MCF 10A (cell line): Measurements from ENCODE around the gene LMLN. TPM values are rescaled to one million over a fixed set of nuclear protein-coding genes. Genes with fewer than 3 reads are reported as not detected.
A peak's percentile ranks its signal among the peaks of the same experiment; 100 is the strongest.
"Not testable (repeated sequence)": the region's sequence is repeated elsewhere in the genome, so short reads cannot be mapped to it uniquely, and the experiment has no call there.

ENCODE experiments used
- BruUV-seq: library from RNA; stranded (reverse); fragments of 400-500 nt; replicated peaks from 2 replicates; lab custom pipeline; 2021; lab: Mats Ljungman, UMichigan
- CTCF ChIA-PET: fragments of 300-600 bp; sonication (Branson Sonifier 250); formaldehyde crosslinking; extraction: SDS; loops from one replicate; lab custom pipeline; 2021; ENCODE audit warnings: antibody characterized with exemption, inconsistent platforms; lab: Yijun Ruan, JAX
- POLR2A ChIA-PET: fragments of 300-600, 350-650 bp; sonication (Branson Sonifier 250); formaldehyde crosslinking; extraction: SDS; loops from one replicate; lab custom pipeline; 2020; ENCODE audit warnings: antibody characterized with exemption, inconsistent platforms; lab: Yijun Ruan, JAX
- DNase-seq: peaks from one replicate; pipeline ENCODE4 v3.0.0-alpha.2; 2018; ENCODE audit not compliant: unreplicated experiment
- H3K27ac Mint-ChIP-seq: one replicate; pipeline ENCODE4 v1.8.0; 2022; ENCODE audit warnings: mild to moderate bottlenecking, low read depth, mixed read lengths; ENCODE audit not compliant: unreplicated experiment
- H3K27me3 Mint-ChIP-seq: one replicate; pipeline ENCODE4 v1.8.0; 2022; ENCODE audit warnings: mixed read lengths; ENCODE audit not compliant: insufficient read depth, unreplicated experiment
- H3K36me3 Mint-ChIP-seq: one replicate; pipeline ENCODE4 v1.8.0; 2022; ENCODE audit warnings: mild to moderate bottlenecking, moderate library complexity, mixed read lengths; ENCODE audit not compliant: insufficient read depth, unreplicated experiment
- H3K4me1 Mint-ChIP-seq: one replicate; pipeline ENCODE4 v1.8.0; 2022; ENCODE audit warnings: mixed read lengths; ENCODE audit not compliant: insufficient read depth, unreplicated experiment
- H3K4me3 Mint-ChIP-seq: one replicate; pipeline ENCODE4 v1.8.0; 2022; ENCODE audit warnings: mild to moderate bottlenecking, moderate library complexity, mixed read lengths; ENCODE audit not compliant: unreplicated experiment
- H3K9me3 Mint-ChIP-seq: one replicate; pipeline ENCODE4 v1.8.0; 2022; ENCODE audit warnings: mixed read lengths; ENCODE audit not compliant: unreplicated experiment
- intact Hi-C: fragments of 100-400 bp; cut with micrococcal nuclease; formaldehyde crosslinking; loops from 2 replicates; pipeline ENCODE4 v1.14.1; 2022
- total RNA-seq: library from RNA; stranded (reverse); gene quantifications from 2 replicates; pipeline ENCODE4 v1.2.3, GENCODE V29; 2022
- TF ChIP-seq, protein P1 (sequence below): fragments of 200-600 bp; IDR thresholded peaks from one replicate; pipeline ENCODE4 v1.8.0; 2022; ENCODE audit warnings: antibody characterized with exemption, mild to moderate bottlenecking; ENCODE audit not compliant: unreplicated experiment

The LMLN gene
- total RNA-seq, 1 experiment from 2014 or later, result 8.0 TPM

DNA sequence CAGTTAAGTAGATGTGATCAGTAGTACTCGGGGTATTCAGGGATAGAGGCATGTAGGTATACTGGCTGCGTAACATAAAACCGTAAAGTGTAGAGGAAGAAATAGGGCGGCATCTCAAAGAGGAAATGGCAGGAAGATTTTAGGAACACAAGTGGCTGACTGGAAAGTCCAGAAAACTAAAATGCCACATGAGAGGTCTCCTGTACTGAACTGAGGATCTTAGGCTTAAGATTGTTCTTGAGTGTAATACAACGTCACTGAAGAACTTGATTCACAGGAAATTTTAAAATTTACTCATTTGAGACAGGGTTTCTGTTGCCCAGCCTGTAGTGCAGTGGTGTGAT, 2.3 kb upstream of the LMLN start:
- H3K36me3 Mint-ChIP-seq, result peaks cover 69% of the 10 kb centered on the region
- peaks cover 54% of the 10 kb centered on the region for H3K4me1 Mint-ChIP-seq
- intact Hi-C loops, result no loop called here
- BruUV-seq, result no TSS peak
- H3K27me3 Mint-ChIP-seq, result no peaks in the 10 kb centered on the region
- POLR2A ChIA-PET, result interaction anchor here (1.2 to 1.7 kb wide), 2 partner anchors 15 to 209 kb away, joined by 4 read pairs; partner anchors contain the start of gene FYTTD1
- no peak for DNase-seq
- CTCF ChIA-PET, result interaction anchor here (1.2 kb wide), 1 partner anchor 52 kb away, joined by 3 read pairs; no protein-coding TSS in a partner anchor
- TF ChIP-seq, protein P1, sequence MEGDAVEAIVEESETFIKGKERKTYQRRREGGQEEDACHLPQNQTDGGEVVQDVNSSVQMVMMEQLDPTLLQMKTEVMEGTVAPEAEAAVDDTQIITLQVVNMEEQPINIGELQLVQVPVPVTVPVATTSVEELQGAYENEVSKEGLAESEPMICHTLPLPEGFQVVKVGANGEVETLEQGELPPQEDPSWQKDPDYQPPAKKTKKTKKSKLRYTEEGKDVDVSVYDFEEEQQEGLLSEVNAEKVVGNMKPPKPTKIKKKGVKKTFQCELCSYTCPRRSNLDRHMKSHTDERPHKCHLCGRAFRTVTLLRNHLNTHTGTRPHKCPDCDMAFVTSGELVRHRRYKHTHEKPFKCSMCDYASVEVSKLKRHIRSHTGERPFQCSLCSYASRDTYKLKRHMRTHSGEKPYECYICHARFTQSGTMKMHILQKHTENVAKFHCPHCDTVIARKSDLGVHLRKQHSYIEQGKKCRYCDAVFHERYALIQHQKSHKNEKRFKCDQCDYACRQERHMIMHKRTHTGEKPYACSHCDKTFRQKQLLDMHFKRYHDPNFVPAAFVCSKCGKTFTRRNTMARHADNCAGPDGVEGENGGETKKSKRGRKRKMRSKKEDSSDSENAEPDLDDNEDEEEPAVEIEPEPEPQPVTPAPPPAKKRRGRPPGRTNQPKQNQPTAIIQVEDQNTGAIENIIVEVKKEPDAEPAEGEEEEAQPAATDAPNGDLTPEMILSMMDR, result no peak
- peak overlapping the region; percentile 43 for H3K4me3 Mint-ChIP-seq
- H3K27ac Mint-ChIP-seq, result peak overlapping the region; percentile 53
- H3K9me3 Mint-ChIP-seq, result no peaks in the 10 kb centered on the region

DNA sequence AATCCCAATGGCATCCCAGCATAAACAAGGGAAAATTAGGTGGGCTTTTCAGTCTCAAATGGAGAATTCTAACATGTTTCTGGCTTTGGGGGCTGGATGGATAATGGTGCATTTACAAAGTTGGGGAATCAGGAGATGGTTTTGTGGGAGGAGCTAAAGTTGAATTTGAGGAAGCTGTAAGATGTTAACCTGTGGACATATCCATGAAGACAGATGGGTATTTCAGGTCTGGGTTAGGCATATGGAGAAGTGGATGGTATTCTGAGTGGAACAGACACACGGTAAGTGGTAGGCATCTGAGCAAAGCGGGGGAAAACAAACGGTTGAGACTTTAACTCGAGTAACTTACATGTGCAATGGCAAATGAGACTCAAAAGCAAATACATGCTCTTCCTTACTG, 1.7 kb upstream of the LMLN start:
- intact Hi-C loops, result no loop called here
- CTCF ChIA-PET, result interaction anchor here (1.2 kb wide), 1 partner anchor 53 kb away, joined by 3 read pairs; no protein-coding TSS in a partner anchor
- TF ChIP-seq, protein P1, result no peak
- Mint-ChIP-seq H3K9me3 (no peaks in the 10 kb centered on the region), H3K27me3 (no peaks in the 10 kb centered on the region), H3K4me3 (peak overlapping the region; percentile 94), H3K36me3 (peaks cover 63% of the 10 kb centered on the region), H3K27ac (peak overlapping the region; percentile 53), H3K4me1 (peaks cover 54% of the 10 kb centered on the region)
- POLR2A ChIA-PET, result interaction anchor here (1.2 to 1.9 kb wide), 3 partner anchors 8 to 209 kb away, joined by 4 to 45 read pairs (median 4); partner anchors contain the start of genes FYTTD1 and RPL35A
- no peak for DNase-seq
- BruUV-seq, result no TSS peak

DNA sequence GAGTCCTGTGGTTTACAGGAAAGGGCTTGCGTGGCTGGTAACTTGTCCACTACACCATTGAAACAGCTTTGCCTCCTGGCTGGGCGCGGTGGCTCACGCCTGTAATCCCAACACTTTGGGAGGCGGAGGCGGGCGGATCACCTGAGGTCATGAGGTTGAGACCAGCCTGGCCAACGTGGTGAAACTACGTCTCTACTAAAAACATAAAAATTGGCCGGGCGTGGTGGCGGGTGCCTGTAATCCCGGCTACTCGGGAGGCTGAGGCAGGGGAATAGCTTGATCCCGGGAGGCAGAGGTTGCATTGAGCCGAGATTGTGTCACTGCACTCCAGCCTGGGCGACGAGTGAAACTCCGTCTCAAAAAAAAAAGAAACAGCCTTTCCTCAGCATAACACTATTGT, 1.2 kb upstream of the LMLN start:
- H3K27ac Mint-ChIP-seq, result peak overlapping the region; percentile 53
- DNase-seq, intact Hi-C loops, H3K27me3 Mint-ChIP-seq, BruUV-seq, H3K9me3 Mint-ChIP-seq: not testable (repeated sequence)
- peak overlapping the region; percentile 94 for H3K4me3 Mint-ChIP-seq
- peaks cover 49% of the 10 kb centered on the region for H3K4me1 Mint-ChIP-seq
- ChIA-PET POLR2A (interaction anchor here (1.2 to 1.9 kb wide), 3 partner anchors 8 to 210 kb away, joined by 4 to 45 read pairs (median 4); partner anchors contain the start of genes FYTTD1 and RPL35A), CTCF (interaction anchor here (0.6 to 0.7 kb wide), 2 partner anchors 8 to 989 kb away, joined by 3 read pairs; no protein-coding TSS in a partner anchor)
- peaks cover 58% of the 10 kb centered on the region for H3K36me3 Mint-ChIP-seq

DNA sequence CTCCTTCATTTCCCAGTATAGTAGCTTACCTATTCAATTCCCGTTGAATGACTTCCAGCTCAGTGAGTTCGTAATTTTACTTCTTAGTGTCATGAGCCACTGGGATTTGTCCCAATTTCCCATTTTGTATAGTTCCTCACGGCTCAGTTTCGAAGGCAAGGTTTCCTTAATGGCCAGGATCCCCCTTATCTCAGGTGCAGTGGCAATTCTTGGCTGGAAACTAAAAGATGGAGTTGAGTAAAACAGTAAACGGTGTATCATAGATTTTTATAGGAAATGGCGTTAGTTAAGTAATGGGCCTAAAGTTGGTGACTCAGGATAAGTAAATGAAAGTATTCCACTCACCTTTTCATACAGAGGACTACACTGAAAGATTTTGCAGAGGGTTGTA, 522 bp upstream of the LMLN start:
- BruUV-seq, result TSS peak; percentile 78
- TF ChIP-seq, protein P1, result no peak
- peak overlapping the region; percentile 94 for H3K4me3 Mint-ChIP-seq
- H3K4me1 Mint-ChIP-seq, result peaks cover 45% of the 10 kb centered on the region
- H3K36me3 Mint-ChIP-seq, result peaks cover 52% of the 10 kb centered on the region
- POLR2A ChIA-PET, result interaction anchor here (1.7 to 1.9 kb wide), 2 partner anchors 9 to 211 kb away, joined by 4 to 45 read pairs; partner anchors contain the start of genes FYTTD1 and RPL35A
- H3K27me3 Mint-ChIP-seq, result no peaks in the 10 kb centered on the region
- CTCF ChIA-PET, result interaction anchor here (0.6 to 0.7 kb wide), 2 partner anchors 9 to 990 kb away, joined by 3 read pairs; no protein-coding TSS in a partner anchor
- peak overlapping the region; percentile 95 for H3K27ac Mint-ChIP-seq
- no peak for DNase-seq
- H3K9me3 Mint-ChIP-seq, result no peaks in the 10 kb centered on the region
- intact Hi-C loops, result no loop called here
